Dedifferentiated amniotic fluid mesenchymal stem cell (primary cell): ENCODE results near the gene ADAM33.

Source experiments
- DNase-seq: peaks from one replicate; pipeline ENCODE4 v3.0.0-alpha.2; 2016; ENCODE audit errors: extremely low spot score

Gene ADAM33

GRCh38 chr20:3681931-3682781 is at the start of gene ADAM33:
ADAM33 (minus strand) TSS chr20:3682010; CDS start chr20:3682004, 6 bp downstream.
- no peak for DNase-seq

- DNase-seq, result no peak
Observed at GRCh38 chr20:3730803-3731672, 49.2 kb upstream of the ADAM33 start.

GRCh38 chr20:3729811-3730540 is 48.2 kb upstream of the ADAM33 start:
- no peak for DNase-seq

GRCh38 chr20:3729378-3729777 is 47.6 kb upstream of the ADAM33 start:
- DNase-seq, result no peak

- no peak for DNase-seq
Observed at GRCh38 chr20:3728876-3729275, 47.1 kb upstream of the ADAM33 start.

- DNase-seq, result no peak
Observed at GRCh38 chr20:3728354-3728753, 46.5 kb upstream of the ADAM33 start.

GRCh38 chr20:3727401-3728021 is 45.7 kb upstream of the ADAM33 start:
- peak; percentile 62 for DNase-seq

GRCh38 chr20:3724356-3724755 is 42.5 kb upstream of the ADAM33 start:
- no peak for DNase-seq

- no peak for DNase-seq
Observed at GRCh38 chr20:3723284-3723683, 41.5 kb upstream of the ADAM33 start.

GRCh38 chr20:3721912-3722311 is 40.1 kb upstream of the ADAM33 start:
- no peak for DNase-seq

- DNase-seq, result no peak
Observed at GRCh38 chr20:3720626-3721025, 38.8 kb upstream of the ADAM33 start.

GRCh38 chr20:3720068-3720467 is 38.3 kb upstream of the ADAM33 start:
- no peak for DNase-seq

- DNase-seq, result no peak
Observed at GRCh38 chr20:3719046-3719445, 37.2 kb upstream of the ADAM33 start.

GRCh38 chr20:3716195-3716834 is 34.5 kb upstream of the ADAM33 start:
- peak; percentile 17 for DNase-seq

GRCh38 chr20:3714092-3714491 is 32.3 kb upstream of the ADAM33 start:
- no peak for DNase-seq

- DNase-seq, result no peak
Observed at GRCh38 chr20:3712279-3712873, 30.6 kb upstream of the ADAM33 start, which contains the start of gene SIGLEC1. SIGLEC1 (minus strand) TSS chr20:3712600; CDS start chr20:3707128, 5,472 bp downstream.

GRCh38 chr20:3711484-3711941 is 29.7 kb upstream of the ADAM33 start:
- DNase-seq, result no peak

GRCh38 chr20:3710703-3711483 is 29.1 kb upstream of the ADAM33 start:
- DNase-seq, result peak; percentile 42

- DNase-seq, result no peak
Observed at GRCh38 chr20:3710011-3710466, 28.2 kb upstream of the ADAM33 start.

- no peak for DNase-seq
Observed at GRCh38 chr20:3707508-3707899, 25.7 kb upstream of the ADAM33 start.
